GM19397 (cell line): ENCODE results near the gene IDH2.
"Not testable (repeated sequence)": the region's sequence is repeated elsewhere in the genome, so short reads cannot be mapped to it uniquely, and the experiment has no call there.

ENCODE experiments used
- ATAC-seq: cut with Tn5 transposase; IDR thresholded peaks from one replicate; pipeline ENCODE4 v1.9.1; 2021; ENCODE audit warnings: mild to moderate bottlenecking, moderate library complexity; ENCODE audit not compliant: unreplicated experiment

IDH2 gene

GRCh38 chr15:90101969-90102890 lies at the start of gene IDH2:
Gene IDH2, minus strand, starts transcription at chr15:90102468. Its CDS starts 78 bp downstream, at chr15:90102390.
- peak; percentile 75 for ATAC-seq

DNA sequence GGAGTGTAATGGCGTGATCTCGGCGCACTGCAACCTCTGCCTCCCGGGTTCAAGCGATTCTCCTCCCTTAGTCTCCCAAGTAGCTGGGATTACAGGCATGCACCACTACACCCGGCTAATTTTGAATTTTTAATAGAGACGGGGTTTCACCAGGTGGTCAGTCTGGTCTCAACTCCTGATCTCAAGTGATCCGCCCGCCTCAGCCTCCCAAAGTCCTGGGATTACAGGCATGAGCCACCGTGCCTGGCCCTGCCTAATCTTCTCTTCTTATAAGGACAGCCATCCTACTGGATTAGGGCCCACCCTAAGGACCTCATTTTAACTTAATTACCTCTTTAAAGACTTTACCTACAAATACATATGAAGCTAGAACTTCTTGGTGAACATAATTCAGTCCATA lies 48.3 kb upstream of the IDH2 start:
- ATAC-seq: not testable (repeated sequence)

- ATAC-seq: no peak
Observed at GRCh38 chr15:90149609-90150340, 47.5 kb upstream of the IDH2 start.

GRCh38 chr15:90146198-90146761 lies 44.0 kb upstream of the IDH2 start:
- not testable (repeated sequence) for ATAC-seq

GRCh38 chr15:90145761-90146160 lies 43.5 kb upstream of the IDH2 start:
- ATAC-seq: no peak

DNA sequence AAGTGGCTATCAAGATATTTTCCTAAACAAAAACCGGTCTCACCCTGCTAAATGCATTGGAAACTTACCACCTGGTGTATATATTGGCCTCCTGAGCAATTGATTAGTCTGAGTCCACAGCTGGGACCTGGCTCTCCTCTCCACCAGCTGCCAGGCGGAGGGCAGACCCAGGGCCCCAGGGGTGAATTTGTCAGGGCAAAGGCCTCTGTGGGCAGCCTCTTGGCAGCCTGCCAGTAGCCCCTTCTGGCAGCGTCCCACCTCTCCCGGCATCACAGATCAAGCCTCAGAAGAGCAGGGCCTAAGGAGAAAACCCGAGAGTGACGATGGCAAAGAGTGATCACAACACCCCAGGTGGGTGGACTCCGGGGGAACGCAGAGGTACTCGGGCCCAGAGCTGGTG lies 43.0 kb upstream of the IDH2 start:
- ATAC-seq: no peak

- no peak for ATAC-seq
Observed at GRCh38 chr15:90143166-90143655, 40.9 kb upstream of the IDH2 start.

DNA sequence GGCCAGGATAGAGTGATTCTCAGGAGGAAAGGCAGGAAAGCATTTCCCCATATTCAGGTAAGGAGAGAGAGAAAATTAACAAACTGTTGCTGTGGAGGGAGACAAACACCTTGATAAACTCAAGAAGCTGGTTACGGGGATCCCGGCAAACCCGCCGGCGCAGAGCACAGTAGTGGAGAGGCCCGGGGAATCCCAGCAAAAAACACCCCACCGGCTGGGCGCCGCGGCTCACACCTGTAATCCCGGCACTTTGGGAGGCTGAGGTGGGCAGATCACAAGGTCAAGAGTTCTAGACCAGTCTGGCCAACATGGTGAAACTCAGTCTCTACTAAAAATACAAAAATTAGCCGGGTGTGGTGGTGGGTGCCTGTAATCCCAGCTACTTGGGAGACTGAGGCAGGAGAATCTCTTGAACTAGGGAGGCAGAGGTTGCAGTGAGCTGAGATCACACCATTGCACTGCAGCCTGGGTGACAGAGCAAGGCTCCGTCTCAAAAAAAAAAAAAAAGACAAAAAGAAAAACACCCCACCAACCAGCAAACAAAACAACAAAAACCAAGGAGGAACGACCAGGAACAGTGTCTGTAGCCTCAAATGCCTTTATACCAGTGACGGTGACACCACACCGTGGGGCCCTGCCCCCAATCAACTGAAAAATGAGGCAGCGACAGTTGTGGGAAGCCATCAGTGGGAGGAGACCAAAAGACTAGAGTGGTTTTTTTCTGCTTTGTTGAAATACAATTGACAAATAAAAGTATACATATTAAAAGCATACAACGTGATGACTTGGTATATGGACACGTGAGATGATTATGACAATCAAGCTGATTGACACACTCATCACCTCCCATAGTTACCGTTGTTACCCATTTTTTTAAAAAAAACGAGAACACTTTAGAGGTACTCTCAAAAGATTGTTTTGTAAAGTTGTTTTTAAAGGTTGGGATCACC lies 40.2 kb upstream of the IDH2 start:
- no peak for ATAC-seq

GRCh38 chr15:90141646-90142045 lies 39.4 kb upstream of the IDH2 start:
- ATAC-seq: no peak

- ATAC-seq: not testable (repeated sequence)
Observed at GRCh38 chr15:90139549-90139948, 37.3 kb upstream of the IDH2 start.

DNA sequence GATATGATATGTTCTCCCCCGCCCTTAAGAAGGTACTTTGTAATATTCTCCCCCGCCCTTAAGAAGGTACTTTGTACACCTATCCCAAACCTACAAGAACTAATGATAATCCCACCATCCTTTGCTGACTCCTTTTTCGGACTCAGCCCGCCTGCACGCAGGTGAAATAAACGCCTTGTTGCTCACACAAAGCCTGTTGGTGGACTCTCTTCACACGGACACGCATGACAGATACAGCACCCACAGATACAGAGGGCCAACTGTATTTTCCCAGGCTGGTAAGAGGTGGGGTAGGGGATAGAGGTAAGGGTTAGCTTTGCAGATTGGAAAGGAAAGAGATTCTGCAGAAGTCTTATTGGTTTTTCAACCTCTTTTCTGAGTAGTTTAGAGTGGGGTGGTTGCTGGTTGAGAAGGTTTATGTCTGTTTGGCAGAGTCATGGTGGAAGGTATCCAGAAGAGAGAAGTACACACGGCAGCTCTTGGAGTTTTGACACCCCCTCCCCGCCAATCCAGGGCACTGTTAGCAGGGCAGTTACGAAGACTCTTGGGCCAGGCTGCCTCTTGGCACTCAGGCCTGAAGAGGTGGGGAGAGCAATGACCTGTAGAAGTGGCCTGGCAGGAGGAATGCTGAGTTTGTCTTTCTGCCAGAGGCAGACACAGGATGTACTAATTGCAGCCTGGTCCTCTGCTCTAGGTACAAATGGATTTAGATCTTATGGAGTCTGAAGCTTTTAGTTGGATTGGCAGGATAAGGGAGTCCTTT lies 36.0 kb upstream of the IDH2 start:
- ATAC-seq: no peak

GRCh38 chr15:90132437-90132836 lies 30.2 kb upstream of the IDH2 start:
- ATAC-seq: no peak

DNA sequence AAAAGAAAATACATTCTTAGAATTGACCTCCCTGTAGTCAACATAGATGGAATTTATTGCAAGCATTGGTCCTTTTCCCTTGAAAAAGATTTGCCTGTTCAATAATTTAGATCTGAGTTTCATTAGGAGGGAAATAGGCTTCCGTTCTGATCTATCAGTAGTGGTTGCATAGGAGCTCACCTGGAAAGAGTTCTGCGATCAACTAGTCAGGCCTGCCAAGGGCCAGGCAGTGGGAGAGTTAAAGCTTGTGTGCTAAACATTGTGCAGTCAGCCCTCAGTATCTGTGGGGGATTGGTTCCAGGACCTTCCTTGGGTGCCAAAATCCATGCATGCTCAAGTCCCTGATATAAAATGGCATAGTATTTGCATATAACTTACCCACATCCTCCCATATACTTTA lies 29.6 kb upstream of the IDH2 start:
- ATAC-seq: no peak

- no peak for ATAC-seq
Observed at GRCh38 chr15:90130291-90130690, 28.0 kb upstream of the IDH2 start.

GRCh38 chr15:90126596-90127435 lies 24.5 kb upstream of the IDH2 start:
- no peak for ATAC-seq

DNA sequence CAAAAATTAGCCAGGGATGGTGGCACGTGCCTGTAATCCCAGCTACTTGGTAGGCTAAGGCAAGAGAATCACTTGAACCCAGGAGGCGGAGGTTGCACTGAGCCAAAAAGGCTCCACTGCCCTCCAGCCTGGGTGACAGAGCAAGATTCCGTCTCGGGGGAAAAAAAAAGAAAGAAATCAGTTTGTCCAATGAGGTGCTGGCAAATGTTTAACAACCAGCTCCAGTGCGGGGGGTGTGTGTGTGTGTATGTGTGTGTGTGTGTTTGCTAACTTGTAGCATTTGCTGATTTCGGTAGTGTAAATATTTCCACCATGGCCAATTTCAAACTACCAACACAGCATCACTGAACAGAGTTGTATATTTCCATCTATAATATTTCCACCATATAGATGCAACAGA lies 23.8 kb upstream of the IDH2 start:
- ATAC-seq: no peak

DNA sequence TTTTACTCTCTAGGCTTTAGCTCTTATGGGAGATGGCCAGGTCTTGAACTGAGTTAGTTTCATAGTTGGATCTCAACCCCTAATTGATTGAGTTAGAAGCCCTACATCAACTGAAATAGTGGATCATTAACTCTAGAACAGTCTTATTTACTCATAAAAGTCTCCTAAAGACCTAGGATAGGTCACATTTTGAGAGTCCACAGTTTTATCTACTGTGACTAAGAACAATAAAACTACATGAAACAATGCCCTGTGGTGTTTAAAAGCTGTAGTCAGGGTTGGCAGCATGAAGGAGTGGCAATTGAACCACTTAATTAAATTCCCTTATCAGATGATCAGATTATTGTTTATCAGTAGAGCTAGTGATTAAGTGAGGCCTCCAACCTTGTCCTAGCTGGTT lies 22.2 kb upstream of the IDH2 start:
- no peak for ATAC-seq

DNA sequence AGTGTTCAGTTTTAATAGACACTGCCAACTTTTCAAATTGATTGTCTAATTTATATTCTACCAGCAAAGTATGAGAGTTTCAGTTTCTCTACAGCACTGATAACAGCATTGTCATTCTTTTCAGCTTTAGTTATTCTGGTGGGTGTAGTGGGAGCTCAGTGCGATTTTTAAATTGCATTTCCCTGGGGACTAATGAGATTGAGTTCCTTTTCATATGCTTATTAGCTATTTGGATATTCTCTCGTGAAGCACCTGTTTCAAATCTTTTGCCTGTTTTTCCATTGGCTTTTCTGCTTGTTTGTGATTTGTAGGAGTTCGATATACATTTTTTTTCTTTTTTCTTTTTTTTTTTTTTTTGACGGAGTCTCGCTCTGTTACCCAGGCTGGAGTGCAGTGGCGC lies 18.8 kb upstream of the IDH2 start:
- ATAC-seq: no peak

GRCh38 chr15:90119367-90119766 lies 17.1 kb upstream of the IDH2 start:
- ATAC-seq: no peak
